ENCODE data around the gene GGT1.
"Not testable (repeated sequence)": the region's sequence is repeated elsewhere in the genome, so short reads cannot be mapped to it uniquely, and the experiment has no call there.

GGT1 gene

DNA sequence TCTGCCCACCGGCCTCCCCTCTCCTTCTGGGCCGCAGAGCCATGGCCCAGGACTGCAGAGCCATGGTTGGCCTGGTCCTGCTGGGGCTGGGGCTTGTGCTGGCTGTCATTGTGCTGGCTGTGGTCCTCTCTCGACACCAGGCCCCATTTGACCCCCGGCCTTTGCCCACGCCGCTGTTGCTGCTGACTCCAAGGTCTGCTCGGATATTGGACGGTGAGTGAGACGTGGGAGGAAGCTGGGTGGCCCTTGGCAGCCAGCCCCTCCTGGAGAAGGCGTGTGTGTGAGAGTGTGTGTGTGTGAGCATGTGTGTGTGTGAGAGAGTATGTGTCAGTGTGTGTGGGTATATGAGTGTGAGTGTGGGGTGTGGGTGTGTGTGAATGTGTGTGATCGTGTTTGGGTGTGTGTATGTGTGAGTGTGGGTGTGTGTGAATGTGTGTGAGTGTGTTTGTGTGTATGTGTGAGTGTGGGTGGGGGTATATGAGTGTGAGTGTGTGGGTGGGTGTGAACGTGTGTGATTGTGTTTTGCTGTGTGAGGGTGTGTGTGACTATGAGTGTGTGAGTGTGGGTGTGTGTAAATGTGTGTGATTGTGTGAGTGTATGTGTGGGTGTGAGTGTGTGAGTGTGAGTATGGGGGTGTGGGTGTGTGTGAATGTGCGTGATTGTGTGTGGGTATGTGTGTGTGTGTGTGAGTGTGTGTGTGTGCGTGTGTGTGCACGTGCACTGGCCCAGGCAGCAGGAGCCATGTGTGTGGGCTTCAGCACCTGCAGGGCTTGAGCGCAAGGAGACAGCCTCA, 30.4 kb downstream of the GGT1 start:
- not testable (repeated sequence) for DNase-seq

DNA sequence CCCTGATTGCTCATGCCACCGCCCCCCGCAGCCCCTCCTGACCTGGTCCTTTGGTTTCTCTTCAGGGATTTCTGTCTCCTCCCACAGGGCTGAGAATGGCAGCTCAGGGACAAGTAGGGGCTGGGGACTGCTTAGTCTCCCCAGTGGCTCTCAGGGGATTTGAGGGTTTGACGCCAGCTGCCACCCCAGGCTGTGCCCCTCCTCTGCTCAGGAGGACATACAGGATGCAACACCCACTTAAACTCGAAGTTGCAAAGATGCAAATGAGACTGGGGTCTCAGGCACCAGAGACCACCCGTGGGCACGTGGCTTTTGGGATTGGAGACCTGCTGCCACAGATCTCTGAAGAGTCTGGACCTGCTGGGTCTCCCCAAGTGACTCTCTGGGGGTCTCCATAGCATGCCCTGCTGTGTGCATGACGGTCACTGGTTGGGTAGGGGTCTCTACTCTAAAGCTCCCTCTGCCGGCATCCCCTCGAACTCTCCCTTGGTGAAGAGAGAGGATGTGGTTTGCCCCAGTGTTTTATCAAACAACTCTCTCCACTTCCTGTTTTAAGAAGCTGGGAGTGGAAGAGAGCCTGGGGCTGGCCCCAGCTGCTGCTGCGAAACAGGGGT, 31.9 kb downstream of the GGT1 start:
- not testable (repeated sequence) for DNase-seq

- DNase-seq = not testable (repeated sequence)
These were observed 33.5 kb downstream of the GGT1 start for GRCh38 chr22:24636513-24636912.

DNA sequence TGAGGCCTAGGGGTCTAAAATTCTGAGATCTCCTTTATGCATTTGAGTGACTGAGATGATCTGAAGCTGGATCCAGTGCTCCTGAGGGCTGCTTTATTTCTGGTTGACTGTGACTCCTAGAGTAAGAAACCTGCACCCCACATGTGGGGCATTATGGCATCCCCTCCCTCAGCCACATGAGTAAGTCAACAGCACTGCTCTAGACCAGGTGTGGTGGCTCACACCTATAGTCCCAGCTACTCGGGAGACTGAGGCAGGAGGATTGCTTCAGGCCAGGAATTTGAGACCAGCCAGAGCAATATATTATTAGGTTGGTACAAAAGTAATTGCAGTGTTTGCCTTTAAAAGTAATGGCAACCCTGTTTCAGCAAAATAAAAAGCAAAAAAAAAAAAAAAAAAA, 39.3 kb downstream of the GGT1 start:
- not testable (repeated sequence) for DNase-seq

- DNase-seq = not testable (repeated sequence)
These were observed 41.4 kb downstream of the GGT1 start for GRCh38 chr22:24644409-24644808.

- not testable (repeated sequence) for DNase-seq
These were observed 42.7 kb downstream of the GGT1 start for GRCh38 chr22:24645408-24646399.

- DNase-seq = not testable (repeated sequence)
These were observed 43.8 kb downstream of the GGT1 start for GRCh38 chr22:24646756-24647155.

- not testable (repeated sequence) for DNase-seq
These were observed 46.4 kb downstream of the GGT1 start for GRCh38 chr22:24649371-24649770.

- DNase-seq = not testable (repeated sequence)
These were observed 47.9 kb downstream of the GGT1 start for GRCh38 chr22:24650884-24651283.

DNA sequence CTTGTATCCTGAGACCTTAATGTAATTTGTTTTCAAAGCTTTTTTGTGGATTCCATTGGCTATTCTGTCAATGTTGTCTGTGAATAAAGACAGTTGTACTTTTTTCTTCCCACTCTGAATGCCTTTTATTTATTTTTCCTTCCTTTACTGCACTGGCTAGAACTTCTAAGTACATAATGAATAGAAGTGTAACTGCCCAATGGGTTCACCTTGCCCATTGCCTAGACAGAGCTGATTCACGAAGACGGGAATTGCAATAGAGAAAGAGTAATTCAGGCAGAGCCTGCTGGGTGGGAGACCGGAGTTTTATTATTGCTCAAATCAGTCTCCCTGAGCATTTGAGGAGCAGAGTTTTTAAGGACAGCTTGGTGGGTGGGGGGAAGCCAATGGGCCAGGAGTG, 62.4 kb downstream of the GGT1 start:
- not testable (repeated sequence) for DNase-seq

- not testable (repeated sequence) for DNase-seq
These were observed 64.9 kb downstream of the GGT1 start for GRCh38 chr22:24667904-24668303.

GRCh38 chr22:24672532-24672931, 69.5 kb downstream of the GGT1 start:
- not testable (repeated sequence) for DNase-seq

Data from hypothalamus (tissue), 51 donors.